Measurements from ENCODE around the gene CTBP2. TPM values are rescaled to one million over a fixed set of nuclear protein-coding genes. Genes with fewer than 3 reads are reported as not detected.
A peak's percentile ranks its signal among the peaks of the same experiment; 100 is the strongest.

Gene CTBP2
- total and polyA plus RNA-seq, 8 donors = 21.4 to 60.8 (median 31.1) TPM

DNA sequence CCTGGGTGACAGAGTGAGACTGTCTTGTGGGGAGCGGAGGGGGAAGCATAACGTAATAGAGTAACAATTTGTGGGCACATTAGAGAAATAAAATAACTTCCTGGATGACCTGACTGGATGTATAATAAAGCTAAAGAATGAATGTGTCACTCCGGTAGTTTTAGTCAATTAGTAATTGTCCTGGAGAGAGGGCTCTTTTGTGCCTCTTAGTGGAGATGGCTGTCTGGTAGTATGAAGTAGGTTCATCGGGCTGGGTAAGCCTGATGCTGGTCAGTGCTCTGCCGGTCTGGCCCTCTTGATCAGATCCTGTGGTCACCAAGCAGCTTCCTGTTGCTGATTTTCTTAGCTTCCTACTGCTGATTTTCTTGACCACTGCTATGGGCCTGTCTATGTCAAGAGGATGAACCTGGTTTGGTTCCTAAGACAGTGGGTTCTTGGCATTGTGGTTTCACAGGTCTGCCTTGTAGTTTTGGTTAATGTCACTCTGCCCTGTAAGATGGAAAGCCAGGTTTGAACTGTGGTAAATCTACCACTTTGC, 184.3 kb downstream of the CTBP2 start:
- peak; percentile 32 to 61 (median 49) for ATAC-seq
- Histone ChIP-seq H3K27ac (peak overlapping the region in 1 of 4 donors; percentile 51), H3K27me3 (no peaks in the 10 kb centered on the region), H3K36me3 (peaks cover 0 to 5% (median 0%) of the 10 kb centered on the region in 3 donors), H3K9me3 (no peaks in the 10 kb centered on the region), H3K4me1 (no peaks in the 10 kb centered on the region), H3K4me3 (no peak overlapping the region)
- WGBS, 2 donors = 71 to 74% methylated on average over 5 of the region's 5 CpGs
- no peak for DNase-seq
- FAIRE-seq = no peak
- TF ChIP-seq, protein P1, sequence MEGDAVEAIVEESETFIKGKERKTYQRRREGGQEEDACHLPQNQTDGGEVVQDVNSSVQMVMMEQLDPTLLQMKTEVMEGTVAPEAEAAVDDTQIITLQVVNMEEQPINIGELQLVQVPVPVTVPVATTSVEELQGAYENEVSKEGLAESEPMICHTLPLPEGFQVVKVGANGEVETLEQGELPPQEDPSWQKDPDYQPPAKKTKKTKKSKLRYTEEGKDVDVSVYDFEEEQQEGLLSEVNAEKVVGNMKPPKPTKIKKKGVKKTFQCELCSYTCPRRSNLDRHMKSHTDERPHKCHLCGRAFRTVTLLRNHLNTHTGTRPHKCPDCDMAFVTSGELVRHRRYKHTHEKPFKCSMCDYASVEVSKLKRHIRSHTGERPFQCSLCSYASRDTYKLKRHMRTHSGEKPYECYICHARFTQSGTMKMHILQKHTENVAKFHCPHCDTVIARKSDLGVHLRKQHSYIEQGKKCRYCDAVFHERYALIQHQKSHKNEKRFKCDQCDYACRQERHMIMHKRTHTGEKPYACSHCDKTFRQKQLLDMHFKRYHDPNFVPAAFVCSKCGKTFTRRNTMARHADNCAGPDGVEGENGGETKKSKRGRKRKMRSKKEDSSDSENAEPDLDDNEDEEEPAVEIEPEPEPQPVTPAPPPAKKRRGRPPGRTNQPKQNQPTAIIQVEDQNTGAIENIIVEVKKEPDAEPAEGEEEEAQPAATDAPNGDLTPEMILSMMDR (IDR thresholded peaks at IDR 0.05) = no peak
- intact Hi-C loops (cut with DNase I) = no loop called here

DNA sequence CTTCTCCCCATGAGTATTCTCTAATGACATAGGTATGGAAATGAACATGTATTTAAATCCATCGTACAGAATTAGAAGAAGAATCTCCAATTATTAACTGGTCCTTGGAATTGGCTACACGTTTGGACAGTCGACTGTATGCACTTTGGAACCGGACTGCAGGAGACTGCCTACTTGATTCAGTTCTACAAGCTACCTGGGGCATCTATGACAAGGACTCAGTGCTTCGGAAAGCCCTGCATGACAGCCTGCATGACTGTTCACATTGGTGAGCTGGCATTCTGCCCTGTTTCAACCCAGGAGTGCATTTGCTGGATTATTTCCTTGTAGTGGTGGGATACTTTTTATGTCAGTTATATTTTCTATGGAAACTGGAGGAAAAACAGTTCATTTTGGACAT, 186.2 kb downstream of the CTBP2 start:
- WGBS, 2 donors = 81 to 82% methylated on average over 5 of the region's 5 CpGs
- Histone ChIP-seq H3K36me3 (peaks cover 0 to 5% (median 0%) of the 10 kb centered on the region in 3 donors), H3K27ac (no peak overlapping the region), H3K27me3 (no peaks in the 10 kb centered on the region), H3K4me3 (no peak overlapping the region), H3K9me3 (no peaks in the 10 kb centered on the region), H3K4me1 (no peaks in the 10 kb centered on the region)
- no peak for DNase-seq
- TF ChIP-seq, protein P1 (IDR thresholded peaks at IDR 0.05) = no peak
- no peak for FAIRE-seq
- no peak for ATAC-seq
- intact Hi-C loops (cut with DNase I) = no loop called here

DNA sequence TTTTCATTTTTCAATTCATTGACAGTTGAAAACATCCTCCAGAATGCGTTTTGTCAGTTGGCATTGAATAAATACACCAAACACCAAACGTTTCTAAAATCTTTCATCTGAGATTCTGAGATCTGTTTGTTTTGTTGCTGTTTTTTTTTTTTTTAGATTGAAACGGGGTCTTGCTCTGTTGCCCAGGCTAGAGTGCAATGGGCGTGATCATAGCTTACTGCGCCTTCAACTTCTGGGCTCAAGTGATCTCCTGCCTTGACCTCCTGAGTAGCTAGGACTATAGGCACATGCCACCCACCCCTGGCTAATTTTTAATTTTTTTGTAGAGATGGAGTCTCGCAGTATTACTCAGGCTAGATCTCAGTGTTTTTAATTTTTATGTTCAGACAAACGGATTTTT, 187.7 kb downstream of the CTBP2 start:
- no peaks in the 10 kb centered on the region for H3K4me1 ChIP-seq
- no peak for ATAC-seq
- WGBS, 2 donors = 83 to 84% methylated on average over 7 of the region's 7 CpGs
- no peak overlapping the region for H3K4me3 ChIP-seq
- intact Hi-C loops (cut with DNase I) = no loop called here
- H3K36me3 ChIP-seq = peaks cover 0 to 5% (median 0%) of the 10 kb centered on the region in 3 donors
- FAIRE-seq = no peak
- H3K27me3 ChIP-seq = no peaks in the 10 kb centered on the region
- TF ChIP-seq, protein P1 (IDR thresholded peaks at IDR 0.05) = no peak
- DNase-seq = no peak
- no peak overlapping the region for H3K27ac ChIP-seq
- no peaks in the 10 kb centered on the region for H3K9me3 ChIP-seq

DNA sequence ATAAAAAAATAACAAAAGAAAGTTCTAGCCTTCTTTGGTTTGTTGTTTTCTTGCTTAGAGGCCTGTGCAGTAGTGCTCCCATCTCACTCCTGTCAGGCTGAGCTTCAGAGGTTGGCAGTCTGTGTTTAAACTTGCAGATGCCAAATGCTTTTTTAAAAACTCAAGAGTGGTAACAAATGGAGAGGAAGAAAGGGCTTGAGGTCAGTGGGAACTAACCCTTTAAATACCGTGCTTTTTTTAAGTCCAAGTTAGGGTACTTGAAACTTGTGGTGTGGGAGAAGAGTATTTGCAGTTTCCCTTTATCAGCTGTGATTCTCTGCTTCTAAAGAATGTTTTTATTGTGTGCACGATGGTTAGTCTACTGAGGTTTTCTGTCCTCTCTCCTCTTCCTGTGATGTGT, 189.1 kb downstream of the CTBP2 start:
- Histone ChIP-seq H3K4me3 (no peak overlapping the region), H3K4me1 (no peaks in the 10 kb centered on the region), H3K36me3 (peaks cover 0 to 7% (median 5%) of the 10 kb centered on the region in 3 donors), H3K9me3 (no peaks in the 10 kb centered on the region), H3K27ac (no peak overlapping the region), H3K27me3 (no peaks in the 10 kb centered on the region)
- TF ChIP-seq, protein P1 (IDR thresholded peaks at IDR 0.05) = no peak
- WGBS, 2 donors = 56 to 58% methylated on average over 2 of the region's 2 CpGs
- DNase-seq (no peak), ATAC-seq (peak in 1 of 4 donors; percentile 36), FAIRE-seq (no peak)
- intact Hi-C loops (cut with DNase I) = no loop called here

DNA sequence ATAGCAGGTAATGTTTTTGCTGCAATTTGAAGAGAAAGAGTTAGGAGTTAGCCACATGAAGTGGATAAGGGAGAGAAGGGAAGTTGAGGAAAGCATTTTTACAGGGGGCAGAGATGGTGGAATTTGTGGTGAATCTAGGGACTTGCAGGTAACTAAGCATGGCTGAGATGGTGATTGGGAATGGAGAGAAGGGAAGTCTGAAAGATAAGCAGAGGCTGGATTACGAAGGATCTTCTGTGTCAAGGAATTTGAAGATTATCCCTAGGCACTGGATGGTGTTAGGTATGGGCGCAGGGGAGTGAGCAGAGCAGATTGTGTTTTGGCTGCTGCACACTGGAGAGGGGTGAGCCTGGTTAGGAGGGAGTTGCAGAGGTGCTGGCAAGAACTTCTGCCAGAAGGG, 193.1 kb downstream of the CTBP2 start:
- Histone ChIP-seq H3K4me3 (no peak overlapping the region), H3K27me3 (no peaks in the 10 kb centered on the region), H3K27ac (no peak overlapping the region), H3K9me3 (no peaks in the 10 kb centered on the region), H3K36me3 (peaks cover 0 to 7% (median 0%) of the 10 kb centered on the region in 3 donors), H3K4me1 (no peaks in the 10 kb centered on the region)
- FAIRE-seq (no peak), ATAC-seq (no peak), DNase-seq (no peak)
- 91 to 97% methylated on average over 2 of the region's 2 CpGs for WGBS, 2 donors
- TF ChIP-seq, protein P1 (IDR thresholded peaks at IDR 0.05) = no peak
- intact Hi-C loops (cut with DNase I) = no loop called here
